Liver (tissue), 9 donors: ENCODE measurements around the gene CD163L1. TPM values are rescaled to one million over a fixed set of nuclear protein-coding genes. Genes with fewer than 3 reads are reported as not detected.

Experiments used
- DNase-seq: peaks from one replicate; pipeline ENCODE4 v3.0.0-alpha.2; 2017; ENCODE audit warnings: low spot score
- H3K27ac ChIP-seq, 2 donors: one replicate each; pipeline ENCODE4 v1.7.0; 2013; ENCODE audit warnings: inconsistent platforms in 2 of 2, low read length in 2 of 2, control low read depth in 1 of 2, low read depth in 1 of 2, mild to moderate bottlenecking in 1 of 2
- H3K27me3 ChIP-seq, 4 donors: one replicate each; pipeline versions ENCODE4 v1.6.1 to v1.7.0; 2013; ENCODE audit warnings: low read length in 3 of 4, inconsistent platforms in 1 of 4, mild to moderate bottlenecking in 1 of 4, moderate library complexity in 1 of 4; ENCODE audit not compliant: control insufficient read depth in 4 of 4, insufficient read depth in 4 of 4
- H3K36me3 ChIP-seq, 4 donors: one replicate each; pipeline versions ENCODE4 v1.6.1 to v1.7.0; 2013; ENCODE audit warnings: low read length in 3 of 4, mild to moderate bottlenecking in 3 of 4, low read depth in 1 of 4, moderate library complexity in 1 of 4; ENCODE audit not compliant: control insufficient read depth in 4 of 4, insufficient read depth in 3 of 4
- H3K4me1 ChIP-seq, 4 donors: one replicate each; pipeline versions ENCODE4 v1.6.1 to v1.7.0; 2013; ENCODE audit warnings: low read length in 3 of 4, mild to moderate bottlenecking in 3 of 4, moderate library complexity in 1 of 4; ENCODE audit not compliant: control insufficient read depth in 4 of 4, insufficient read depth in 4 of 4
- H3K4me3 ChIP-seq, 3 donors: one replicate each; pipeline versions ENCODE4 v1.6.1 to v1.7.0; 2013; ENCODE audit warnings: low read length in 3 of 3, control low read depth in 1 of 3, low read depth in 1 of 3, mild to moderate bottlenecking in 1 of 3
- H3K9ac ChIP-seq, 2 donors: one replicate each; pipeline ENCODE4 v1.7.0; 2013; ENCODE audit warnings: low read length in 2 of 2, mild to moderate bottlenecking in 2 of 2, moderate library complexity in 2 of 2, control low read depth in 1 of 2, low read depth in 1 of 2
- H3K9me3 ChIP-seq, 4 donors: one replicate each; pipeline versions ENCODE4 v1.6.1 to v1.7.0; 2013; ENCODE audit warnings: low read length in 3 of 4; ENCODE audit not compliant: control insufficient read depth in 4 of 4
- CTCF ChIP-seq: fragments of 150-350 bp; IDR thresholded peaks from 2 replicates; pipeline ENCODE4 v1.5.1; 2017; ENCODE audit warnings: improper control_type of control experiment, low read depth, low read length; ENCODE audit not compliant: missing input control
- EGR1 ChIP-seq, 2 donors: IDR thresholded peaks; 2 replicates each; pipeline ENCODE4 v1.6.1; 2016 to 2018; ENCODE audit warnings: antibody characterized with exemption in 2 of 2, low read depth in 2 of 2
- FOXA1 ChIP-seq: IDR thresholded peaks from 2 replicates; pipeline ENCODE4 v1.6.1; 2016; ENCODE audit warnings: antibody characterized with exemption
- FOXA2 ChIP-seq: IDR thresholded peaks from 2 replicates; pipeline ENCODE4 v1.6.1; 2016; ENCODE audit warnings: antibody characterized with exemption
- GABPA ChIP-seq, 2 donors: IDR thresholded peaks in 1 of 2; conservative IDR thresholded peaks in 1 of 2; 2 replicates each; pipeline ENCODE4 v1.6.1; 2016; ENCODE audit warnings: antibody characterized with exemption in 2 of 2, mild to moderate bottlenecking in 1 of 2, moderate library complexity in 1 of 2
- HNF4G ChIP-seq: IDR thresholded peaks from 2 replicates; pipeline ENCODE4 v1.6.1; 2016; ENCODE audit warnings: antibody characterized with exemption
- JUND ChIP-seq, 2 donors: IDR thresholded peaks; 2 replicates each; pipeline ENCODE4 v1.6.1; 2016; ENCODE audit warnings: antibody characterized with exemption in 2 of 2
- MAX ChIP-seq: IDR thresholded peaks from 2 replicates; pipeline ENCODE4 v1.6.1; 2016; ENCODE audit warnings: antibody characterized with exemption
- NR2F2 ChIP-seq: IDR thresholded peaks from 2 replicates; pipeline ENCODE4 v1.6.1; 2016; ENCODE audit warnings: antibody characterized with exemption
- RAD21 ChIP-seq, 2 donors: IDR thresholded peaks; 2 replicates each; pipeline ENCODE4 v1.6.1; 2016; ENCODE audit warnings: antibody characterized with exemption in 2 of 2, mild to moderate bottlenecking in 2 of 2
- REST ChIP-seq: IDR thresholded peaks from 2 replicates; pipeline ENCODE4 v1.6.1; 2016; ENCODE audit warnings: antibody characterized with exemption, mild to moderate bottlenecking
- RXRA ChIP-seq, 2 donors: IDR thresholded peaks; 2 replicates each; pipeline ENCODE4 v1.6.1; 2017 to 2018; ENCODE audit warnings: antibody characterized with exemption in 2 of 2, mild to moderate bottlenecking in 1 of 2
- SP1 ChIP-seq: IDR thresholded peaks from 2 replicates; pipeline ENCODE4 v1.6.1; 2018; ENCODE audit warnings: antibody characterized with exemption, mild to moderate bottlenecking
- TAF1 ChIP-seq: conservative IDR thresholded peaks from 2 replicates; pipeline ENCODE4 v1.6.1; 2016; ENCODE audit warnings: antibody characterized with exemption, mild to moderate bottlenecking
- YY1 ChIP-seq: IDR thresholded peaks from 2 replicates; pipeline ENCODE4 v1.6.1; 2016; ENCODE audit warnings: antibody characterized with exemption, mild to moderate bottlenecking
- WGBS: extraction: QIAGEN DNeasy Blood & Tissue Kit; methylation state at CpG from one replicate; pipeline ENCODE4 v1.1.7; 2013; 5-methylcytosine and 5-hydroxymethylcytosine counted together
- polyA plus RNA-seq, 2 donors: library from polyadenylated mRNA; stranded (reverse) in 1 of 2; unstranded in 1 of 2; fragments of 200-250 nt in 1 of 2; fragments of >200 nt in 1 of 2; fragmentation: Nextera tagmentation in 1 of 2; extraction: Ambion mirVana in 1 of 2; gene quantifications; one replicate each; pipeline versions ENCODE4 v1.2.1 to v1.2.3, GENCODE V29; 2013 to 2015
- total RNA-seq, 2 donors: library from RNA; depleted of rRNA; stranded (reverse); fragments of >200 nt; gene quantifications; one replicate each; pipeline ENCODE4 v1.2.3, GENCODE V29; 2014
- TF ChIP-seq, protein P1 (sequence below): IDR thresholded peaks from 2 replicates; pipeline ENCODE4 v1.6.1; 2016; ENCODE audit warnings: antibody characterized with exemption
- TF ChIP-seq, protein P2 (sequence below): IDR thresholded peaks from 2 replicates; pipeline ENCODE4 v1.6.1; 2016; ENCODE audit warnings: antibody characterized with exemption
- donor health status: healthy.
- donor health status: healthy.
- donor health status: healthy.
- donor health status: healthy.
- donor health status: healthy.

Gene CD163L1
- total and polyA plus RNA-seq, 4 donors: 0.31 to 8.4 (median 1.1) TPM

- TF ChIP-seq, protein P1, sequence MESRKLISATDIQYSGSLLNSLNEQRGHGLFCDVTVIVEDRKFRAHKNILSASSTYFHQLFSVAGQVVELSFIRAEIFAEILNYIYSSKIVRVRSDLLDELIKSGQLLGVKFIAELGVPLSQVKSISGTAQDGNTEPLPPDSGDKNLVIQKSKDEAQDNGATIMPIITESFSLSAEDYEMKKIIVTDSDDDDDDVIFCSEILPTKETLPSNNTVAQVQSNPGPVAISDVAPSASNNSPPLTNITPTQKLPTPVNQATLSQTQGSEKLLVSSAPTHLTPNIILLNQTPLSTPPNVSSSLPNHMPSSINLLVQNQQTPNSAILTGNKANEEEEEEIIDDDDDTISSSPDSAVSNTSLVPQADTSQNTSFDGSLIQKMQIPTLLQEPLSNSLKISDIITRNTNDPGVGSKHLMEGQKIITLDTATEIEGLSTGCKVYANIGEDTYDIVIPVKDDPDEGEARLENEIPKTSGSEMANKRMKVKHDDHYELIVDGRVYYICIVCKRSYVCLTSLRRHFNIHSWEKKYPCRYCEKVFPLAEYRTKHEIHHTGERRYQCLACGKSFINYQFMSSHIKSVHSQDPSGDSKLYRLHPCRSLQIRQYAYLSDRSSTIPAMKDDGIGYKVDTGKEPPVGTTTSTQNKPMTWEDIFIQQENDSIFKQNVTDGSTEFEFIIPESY: no peak
Measured at GRCh38 chr12:7361265-7361664, 82.7 kb downstream of the CD163L1 start (continued).

GRCh38 chr12:7354529-7354928 lies 89.4 kb downstream of the CD163L1 start:
- Histone ChIP-seq H3K4me3 (no peak overlapping the region), H3K9me3 (no peaks in the 10 kb centered on the region), H3K27me3 (peaks cover 0 to 4% (median 0%) of the 10 kb centered on the region in 4 donors), H3K27ac (no peak overlapping the region), H3K4me1 (no peaks in the 10 kb centered on the region), H3K9ac (no peak overlapping the region), H3K36me3 (no peaks in the 10 kb centered on the region)
- no peak for DNase-seq
- TF ChIP-seq HNF4G (no peak), FOXA1 (no peak), TAF1 (no peak), GABPA (IDR thresholded peaks at IDR 0.05 in 1 of 2, conservative IDR thresholded peaks at IDR 0.05 in 1 of 2) (no peak), RAD21 (IDR thresholded peaks at IDR 0.05) (no peak), RXRA (IDR thresholded peaks at IDR 0.05) (no peak), MAX (no peak), FOXA2 (no peak), CTCF (no peak), YY1 (no peak), NR2F2 (no peak), SP1 (no peak), JUND (IDR thresholded peaks at IDR 0.05) (no peak)
- TF ChIP-seq, protein P1: no peak
- TF ChIP-seq, protein P2, sequence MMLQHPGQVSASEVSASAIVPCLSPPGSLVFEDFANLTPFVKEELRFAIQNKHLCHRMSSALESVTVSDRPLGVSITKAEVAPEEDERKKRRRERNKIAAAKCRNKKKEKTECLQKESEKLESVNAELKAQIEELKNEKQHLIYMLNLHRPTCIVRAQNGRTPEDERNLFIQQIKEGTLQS: no peak
- WGBS: 83% methylated on average over 4 of the region's 4 CpGs

DNA sequence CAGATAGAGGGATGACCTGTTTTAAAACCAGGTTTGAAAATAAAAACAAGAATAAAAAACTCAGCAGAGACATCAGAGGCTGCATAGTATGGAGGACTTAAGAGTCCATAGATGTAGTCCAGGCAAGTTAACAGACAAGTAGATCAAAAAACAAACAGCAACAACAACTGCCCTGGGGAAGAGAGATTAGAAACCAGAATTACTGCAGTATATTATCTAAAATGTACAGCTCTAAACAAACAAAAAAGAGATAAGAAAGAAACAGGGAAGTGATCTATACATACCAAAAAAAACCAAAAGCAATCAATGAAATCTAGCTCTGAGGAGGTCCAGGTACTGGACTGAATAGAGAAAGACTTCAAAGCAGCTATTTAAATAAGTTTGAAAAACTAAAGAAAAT lies 91.3 kb downstream of the CD163L1 start:
- Histone ChIP-seq H3K27me3 (peaks cover 0 to 4% (median 0%) of the 10 kb centered on the region in 4 donors), H3K36me3 (no peaks in the 10 kb centered on the region), H3K27ac (no peak overlapping the region), H3K9ac (no peak overlapping the region), H3K4me1 (no peaks in the 10 kb centered on the region), H3K9me3 (no peaks in the 10 kb centered on the region), H3K4me3 (no peak overlapping the region)
- DNase-seq: no peak
- TF ChIP-seq RAD21 (IDR thresholded peaks at IDR 0.05) (no peak), JUND (IDR thresholded peaks at IDR 0.05) (no peak), FOXA1 (no peak), TAF1 (no peak), MAX (no peak), REST (no peak), RXRA (IDR thresholded peaks at IDR 0.05) (no peak), YY1 (no peak), FOXA2 (no peak), CTCF (no peak), EGR1 (IDR thresholded peaks at IDR 0.05; ENCODE audit: low read depth in 2 of 2) (no peak), HNF4G (no peak)
